ENCODE measurements around the gene FAM184A. TPM values are rescaled to one million over a fixed set of nuclear protein-coding genes. Genes with fewer than 3 reads are reported as not detected.

FAM184A gene
- total and polyA plus RNA-seq, 2 of the 13 experiments (the other 11 are each of a cell fraction or from before 2014, with no cell fraction given): 7.0 to 18.0 TPM

GRCh38 chr6:119077643-119078375, 655 bp downstream of the FAM184A start (continued):
- TF ChIP-seq HMGXB4 (CRISPR knock-in tag; IDR thresholded peaks at IDR 0.05; ENCODE audit: borderline replicate concordance in 1 of 2, low read depth in 1 of 2) (peak; percentile 81 to 94), ZNF724P (CRISPR knock-in tag; IDR thresholded peaks at IDR 0.05; ENCODE audit: borderline replicate concordance) (0 out of 2 replicates have a peak, but pooled peaks have one; percentile 13), CREB3 (CRISPR knock-in tag; IDR thresholded peaks at IDR 0.05) (0 out of 2 replicates have a peak, but pooled peaks have one; percentile 17), ATF2 (CRISPR knock-in tag; IDR thresholded peaks at IDR 0.05) (peak; percentile 12; the same call in 1 of the 2 replicates), SKIL (CRISPR knock-in tag; IDR thresholded peaks at IDR 0.05; ENCODE audit: borderline replicate concordance) (peak; percentile 63), NKX3-1 (CRISPR knock-in tag; IDR thresholded peaks at IDR 0.05) (peak; percentile 32; the same call in 1 of the 2 replicates), ONECUT2 (CRISPR knock-in tag; IDR thresholded peaks at IDR 0.05) (no peak), FOSL2 (CRISPR knock-in tag; IDR thresholded peaks at IDR 0.05) (peak; percentile 5; the same call in 1 of the 2 replicates), ZNF224 (CRISPR knock-in tag; IDR thresholded peaks at IDR 0.05) (no peak), KLF12 (CRISPR knock-in tag; IDR thresholded peaks at IDR 0.05; ENCODE audit: borderline replicate concordance) (no peak; the same call in 1 of the 2 replicates), ZNF276 (CRISPR knock-in tag; IDR thresholded peaks at IDR 0.05; ENCODE audit: low read depth) (0 out of 2 replicates have a peak, but pooled peaks have one; percentile 75), IRF9 (CRISPR knock-in tag; IDR thresholded peaks at IDR 0.05; ENCODE audit: borderline replicate concordance) (peak; percentile 44; the same call in 1 of the 2 replicates), ATF3 (CRISPR knock-in tag; IDR thresholded peaks at IDR 0.05) (no peak), ZNF383 (CRISPR knock-in tag; IDR thresholded peaks at IDR 0.05; ENCODE audit: borderline replicate concordance) (no peak), ZNF280B (CRISPR knock-in tag; IDR thresholded peaks at IDR 0.05; ENCODE audit: borderline replicate concordance) (peak; percentile 73; the same call in 1 of the 2 replicates)
